A549 (cell line): ENCODE measurements around the gene NUCKS1.

Source experiments
- BHLHE40 ChIP-seq: IDR thresholded peaks from 2 replicates; pipeline ENCODE4 v1.6.1; 2012; ENCODE audit warnings: low read depth, low read length, inconsistent platforms
- CTCF ChIP-seq: fragments of >200 bp; sonication (Bioruptor Twin); formaldehyde crosslinking; IDR thresholded peaks from 3 replicates; pipeline ENCODE4 v1.5.1; 2016
- EHMT2 ChIP-seq: fragments of 200-600 bp; sonication (generic); IDR thresholded peaks from 2 replicates; pipeline ENCODE4 v1.6.1; 2016; ENCODE audit warnings: antibody characterized with exemption, low read depth, mild to moderate bottlenecking, moderate library complexity
- HDAC2 ChIP-seq: fragments of 200-600 bp; sonication (generic); IDR thresholded peaks from 2 replicates; pipeline ENCODE4 v1.6.1; 2016
- HOXB13 ChIP-seq: fragments of 250-450 bp; sonication (Bioruptor Pico); IDR thresholded peaks from 2 replicates; pipeline ENCODE4 v1.5.0; 2020; ENCODE audit warnings: low read depth, mild to moderate bottlenecking, moderate library complexity
- MAX ChIP-seq: IDR thresholded peaks from 2 replicates; pipeline ENCODE4 v1.6.1; 2012
- MYC ChIP-seq: IDR thresholded peaks from 2 replicates; pipeline ENCODE4 v1.6.1; 2012; ENCODE audit warnings: mild to moderate bottlenecking, inconsistent platforms, low read length, improper control_type of control experiment, borderline replicate concordance
- POLR2A ChIP-seq: IDR thresholded peaks from 2 replicates; pipeline ENCODE4 v1.6.1; 2012; ENCODE audit warnings: mild to moderate bottlenecking, low read length
- RAD21 ChIP-seq, 2 experiments: fragments of >200 bp in 1 of 2; sonication (Bioruptor Twin) in 1 of 2; formaldehyde crosslinking in 1 of 2; IDR thresholded peaks in 1 of 2; conservative IDR thresholded peaks in 1 of 2; 2 replicates in 1 of 2; 3 replicates in 1 of 2; pipeline ENCODE4 v1.6.1; 2012 to 2018; ENCODE audit warnings: inconsistent platforms in 1 of 2
- RFX5 ChIP-seq: fragments of 450-650 bp; IDR thresholded peaks from 2 replicates; pipeline ENCODE4 v1.7.1; 2014; ENCODE audit warnings: antibody characterized with exemption, mild to moderate bottlenecking, moderate library complexity
- RNF2 ChIP-seq: fragments of 200-600 bp; sonication (generic); IDR thresholded peaks from 2 replicates; pipeline ENCODE4 v1.6.1; 2016; ENCODE audit warnings: low read depth, mild to moderate bottlenecking, antibody characterized with exemption, moderate library complexity, borderline replicate concordance
- SMC3 ChIP-seq: fragments of >200 bp; sonication (Bioruptor Twin); formaldehyde crosslinking; IDR thresholded peaks from 3 replicates; pipeline ENCODE4 v1.6.1; 2018; ENCODE audit warnings: inconsistent platforms
- USF2 ChIP-seq: fragments of 450-650 bp; IDR thresholded peaks from 2 replicates; pipeline ENCODE4 v1.6.1; 2014; ENCODE audit warnings: antibody characterized with exemption

GRCh38 chr1:205703072-205703471 lies 46.9 kb downstream of the NUCKS1 start:
- TF ChIP-seq CTCF (no peak), MAX (no peak), EHMT2 (no peak), USF2 (no peak), RAD21 (conservative IDR thresholded peaks at IDR 0.05 in 1 of 2, IDR thresholded peaks at IDR 0.05 in 1 of 2) (no peak), MYC (no peak), RNF2 (no peak), POLR2A (no peak), BHLHE40 (no peak), HDAC2 (no peak), SMC3 (no peak), RFX5 (no peak), HOXB13 (CRISPR knock-in tag) (no peak)
